Measurements from ENCODE around the gene PTTG1IP2. TPM values are rescaled to one million over a fixed set of nuclear protein-coding genes. Genes with fewer than 3 reads are reported as not detected.

The PTTG1IP2 gene
- total RNA-seq, 1 experiment from 2014 or later: not detected

Other genes starting within 250 kb of the PTTG1IP2 start
- gene CFAP69, start 224.5 kb upstream of the PTTG1IP2 start, total RNA-seq (2014; rRNA removed; shearing (Covaris generic)): 3.9 and 4.9 TPM in 2 replicates
- not detected in 2 replicates for gene FAM237B, start 148.3 kb upstream of the PTTG1IP2 start, total RNA-seq (2014; rRNA removed; shearing (Covaris generic))
- gene GTPBP10, start 122.9 kb upstream of the PTTG1IP2 start, total RNA-seq (2014; rRNA removed; shearing (Covaris generic)): 13.7 and 52.5 TPM in 2 replicates
- gene CLDN12, start 66.2 kb upstream of the PTTG1IP2 start, total RNA-seq (2014; rRNA removed; shearing (Covaris generic)): 22.5 and 23.3 TPM in 2 replicates
- 14.1 and 14.3 TPM in 2 replicates for gene CDK14, start 126.7 kb downstream of the PTTG1IP2 start, total RNA-seq (2014; rRNA removed; shearing (Covaris generic))

All from Daoy (cell line).